SIG-M5 treated with dmso at 0.1 percent for 504 hours (cell line): ENCODE measurements around the gene SSH3.

Source experiments
- DNase-seq: peaks from one replicate; lab custom pipeline; 2025; ENCODE audit not compliant: unreplicated experiment; lab: John Stamatoyannopoulos, UW

SSH3 gene

DNA sequence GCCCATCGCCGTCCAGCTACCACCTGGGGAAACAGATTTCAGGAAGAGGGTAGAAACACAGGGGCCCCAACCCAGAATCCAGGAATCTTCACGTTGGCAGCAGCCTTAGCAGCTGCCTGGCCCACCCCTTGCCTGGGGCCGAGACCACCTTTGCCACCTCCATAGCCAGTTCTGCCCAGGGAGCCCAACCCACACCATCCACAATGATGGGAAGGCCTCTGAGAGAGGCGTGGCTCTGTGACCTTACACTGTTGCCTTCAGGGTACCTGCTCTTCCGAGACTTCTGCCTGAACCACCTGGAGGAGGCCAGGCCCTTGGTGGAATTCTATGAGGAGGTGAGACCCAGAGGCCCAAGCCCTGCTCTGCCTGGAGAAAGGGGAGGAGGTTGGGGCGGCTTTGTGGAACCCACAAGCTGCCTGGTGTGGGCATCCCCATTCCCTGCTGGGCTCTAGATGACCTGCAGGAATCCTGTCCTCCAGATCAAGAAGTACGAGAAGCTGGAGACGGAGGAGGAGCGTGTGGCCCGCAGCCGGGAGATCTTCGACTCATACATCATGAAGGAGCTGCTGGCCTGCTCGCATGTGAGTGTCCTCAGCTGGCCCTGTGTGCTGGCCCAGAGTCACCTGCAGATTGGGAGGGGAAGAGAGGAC lies 24.3 kb upstream of the SSH3 start:
- no peak for DNase-seq

- no peak for DNase-seq
Measured at GRCh38 chr11:67279589-67280340, 23.6 kb upstream of the SSH3 start.

GRCh38 chr11:67280341-67280787 lies 23.0 kb upstream of the SSH3 start:
- no peak for DNase-seq

GRCh38 chr11:67280788-67281551 lies 22.4 kb upstream of the SSH3 start:
- DNase-seq: no peak

DNA sequence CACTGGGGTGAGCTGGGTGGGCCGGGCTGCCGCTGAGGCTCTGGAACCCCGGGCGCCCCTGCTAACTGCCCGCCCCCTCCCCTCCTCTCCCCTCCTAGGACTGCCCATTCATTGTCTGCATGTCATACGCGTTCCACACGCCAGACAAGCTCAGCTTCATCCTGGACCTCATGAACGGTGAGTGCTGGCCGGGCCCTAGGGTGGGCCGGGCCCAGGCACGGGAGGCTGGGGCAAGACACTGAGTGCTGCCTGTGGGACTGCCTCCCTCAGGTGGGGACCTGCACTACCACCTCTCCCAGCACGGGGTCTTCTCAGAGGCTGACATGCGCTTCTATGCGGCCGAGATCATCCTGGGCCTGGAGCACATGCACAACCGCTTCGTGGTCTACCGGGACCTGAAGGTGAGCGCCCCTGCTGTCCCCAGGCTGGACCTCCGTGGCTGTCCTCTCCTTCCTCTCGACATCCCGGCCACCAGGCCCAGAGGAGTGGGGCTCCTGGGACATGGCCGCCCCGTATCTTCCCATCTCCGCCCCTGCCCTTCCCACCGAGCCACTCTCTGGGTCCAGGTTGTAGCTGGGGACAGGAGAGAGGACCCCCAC lies 21.7 kb upstream of the SSH3 start:
- DNase-seq: no peak

DNA sequence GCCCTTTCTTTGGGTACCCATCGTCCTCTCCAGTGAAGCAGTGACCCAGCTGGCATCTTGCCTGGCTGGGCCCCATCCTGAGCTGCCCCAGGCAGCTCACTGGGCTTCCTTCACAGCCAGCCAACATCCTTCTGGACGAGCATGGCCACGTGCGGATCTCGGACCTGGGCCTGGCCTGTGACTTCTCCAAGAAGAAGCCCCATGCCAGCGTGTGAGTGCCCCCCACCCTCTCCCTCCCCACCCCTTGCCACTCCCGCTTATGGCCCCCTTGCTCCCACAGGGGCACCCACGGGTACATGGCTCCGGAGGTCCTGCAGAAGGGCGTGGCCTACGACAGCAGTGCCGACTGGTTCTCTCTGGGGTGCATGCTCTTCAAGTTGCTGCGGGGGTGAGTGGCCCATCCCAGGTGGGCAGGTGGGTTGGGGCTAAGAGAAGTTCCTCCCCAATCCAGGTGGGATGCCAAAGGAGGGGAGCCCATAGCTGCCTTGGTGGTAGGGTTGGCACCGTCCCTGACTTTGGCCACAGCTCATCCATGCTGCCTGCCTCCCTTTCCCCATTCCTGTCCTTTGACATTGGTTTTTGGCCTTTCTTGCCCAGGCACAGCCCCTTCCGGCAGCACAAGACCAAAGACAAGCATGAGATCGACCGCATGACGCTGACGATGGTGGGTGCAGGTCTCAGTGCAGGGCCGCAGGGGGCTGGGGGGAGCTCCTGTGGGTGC lies 21.0 kb upstream of the SSH3 start:
- no peak for DNase-seq

DNA sequence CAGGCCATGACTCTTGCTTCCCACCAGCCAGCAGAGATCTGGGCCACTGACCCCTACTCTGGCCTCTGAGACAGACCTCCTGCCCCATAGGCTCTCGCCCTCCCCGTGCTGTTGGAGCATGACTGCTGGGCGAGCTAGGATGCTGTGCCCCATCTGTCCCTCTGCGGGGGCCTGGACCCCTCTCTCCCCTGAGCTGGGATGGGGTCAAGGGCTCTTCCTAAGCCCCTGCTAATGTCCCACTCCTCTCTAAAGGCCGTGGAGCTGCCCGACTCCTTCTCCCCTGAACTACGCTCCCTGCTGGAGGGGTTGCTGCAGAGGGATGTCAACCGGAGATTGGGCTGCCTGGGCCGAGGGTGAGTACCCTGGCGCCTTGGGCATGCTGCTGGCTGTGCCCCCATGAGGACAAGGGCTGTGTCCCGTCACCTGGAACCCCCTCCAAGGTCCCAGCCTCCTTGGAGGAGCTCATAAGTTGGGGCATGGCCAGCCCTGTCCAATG lies 20.4 kb upstream of the SSH3 start:
- DNase-seq: no peak

DNA sequence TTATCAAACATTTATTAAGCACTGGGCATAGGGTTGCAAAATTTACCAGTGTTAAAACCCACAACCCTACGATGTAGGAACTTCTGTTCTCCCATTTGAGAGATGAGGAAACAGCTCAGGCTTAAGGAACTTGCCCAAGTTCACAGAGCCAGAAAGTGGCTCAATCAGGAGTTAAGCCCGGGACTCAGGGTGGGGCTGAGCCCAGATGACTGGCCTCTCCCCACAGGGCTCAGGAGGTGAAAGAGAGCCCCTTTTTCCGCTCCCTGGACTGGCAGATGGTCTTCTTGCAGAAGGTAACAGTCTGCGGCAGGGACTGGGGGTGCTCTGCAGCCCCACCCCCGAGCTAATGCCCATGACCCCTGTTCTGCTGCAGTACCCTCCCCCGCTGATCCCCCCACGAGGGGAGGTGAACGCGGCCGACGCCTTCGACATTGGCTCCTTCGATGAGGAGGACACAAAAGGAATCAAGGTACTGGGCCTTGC lies 19.8 kb upstream of the SSH3 start:
- DNase-seq: peak; percentile 90

- DNase-seq: no peak
Measured at GRCh38 chr11:67284811-67285540, 18.4 kb upstream of the SSH3 start.

DNA sequence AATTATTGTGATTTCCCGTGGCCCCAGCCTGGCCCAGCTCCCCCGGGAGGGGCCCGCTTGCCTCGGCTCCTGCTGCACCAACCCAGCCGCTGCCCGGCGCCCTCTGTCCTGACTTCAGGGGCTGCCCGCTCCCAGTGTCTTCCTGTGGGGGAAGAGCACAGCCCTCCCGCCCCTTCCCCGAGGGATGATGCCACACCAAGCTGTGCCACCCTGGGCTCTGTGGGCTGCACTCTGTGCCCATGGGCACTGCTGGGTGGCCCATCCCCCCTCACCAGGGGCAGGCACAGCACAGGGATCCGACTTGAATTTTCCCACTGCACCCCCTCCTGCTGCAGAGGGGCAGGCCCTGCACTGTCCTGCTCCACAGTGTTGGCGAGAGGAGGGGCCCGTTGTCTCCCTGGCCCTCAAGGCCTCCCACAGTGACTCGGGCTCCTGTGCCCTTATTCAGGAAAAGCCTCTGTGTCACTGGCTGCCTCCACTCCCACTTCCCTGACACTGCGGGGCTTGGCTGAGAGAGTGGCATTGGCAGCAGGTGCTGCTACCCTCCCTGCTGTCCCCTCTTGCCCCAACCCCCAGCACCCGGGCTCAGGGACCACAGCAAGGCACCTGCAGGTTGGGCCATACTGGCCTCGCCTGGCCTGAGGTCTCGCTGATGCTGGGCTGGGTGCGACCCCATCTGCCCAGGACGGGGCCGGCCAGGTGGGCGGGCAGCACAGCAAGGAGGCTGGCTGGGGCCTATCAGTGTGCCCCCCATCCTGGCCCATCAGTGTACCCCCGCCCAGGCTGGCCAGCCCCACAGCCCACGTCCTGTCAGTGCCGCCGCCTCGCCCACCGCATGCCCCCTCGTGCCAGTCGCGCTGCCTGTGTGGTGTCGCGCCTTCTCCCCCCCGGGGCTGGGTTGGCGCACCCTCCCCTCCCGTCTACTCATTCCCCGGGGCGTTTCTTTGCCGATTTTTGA lies 17.5 kb upstream of the SSH3 start:
- peak; percentile 27 for DNase-seq

DNA sequence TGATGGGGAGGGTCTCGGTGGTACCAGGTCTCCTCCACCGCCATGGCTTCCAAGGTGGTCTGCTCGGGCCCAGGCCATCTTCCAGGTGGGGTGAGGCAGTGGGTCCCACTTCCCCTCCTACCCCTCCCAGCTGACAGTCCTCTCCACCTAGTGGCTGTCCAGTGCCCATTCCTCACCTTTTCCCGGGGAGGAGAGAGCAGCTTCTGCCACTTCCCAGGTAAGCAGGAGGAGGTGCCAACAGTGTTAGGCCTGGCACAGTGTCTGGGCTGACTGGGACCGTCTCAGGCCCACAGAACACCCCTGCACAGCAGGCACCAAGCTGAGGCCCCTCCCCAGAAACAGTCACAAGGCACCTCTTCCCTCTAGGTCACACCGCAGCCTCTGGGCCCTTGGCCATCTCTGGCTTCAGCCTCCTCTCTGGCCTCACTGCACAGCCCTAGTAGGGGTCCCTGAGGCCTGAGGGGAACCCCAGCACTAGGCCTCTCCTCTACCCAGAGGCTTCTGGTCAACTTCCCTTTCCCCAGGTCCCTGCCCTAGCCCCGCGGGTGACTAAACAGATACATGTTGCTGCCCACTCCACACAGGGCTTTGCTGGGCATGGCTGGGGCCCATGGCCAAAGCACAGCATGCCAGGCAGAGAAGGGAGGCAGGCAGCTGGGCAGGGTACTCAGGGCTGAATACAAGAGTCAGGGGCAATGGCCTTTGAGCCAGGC lies 16.6 kb upstream of the SSH3 start:
- peak; percentile 49 for DNase-seq

GRCh38 chr11:67287355-67288197 lies 15.8 kb upstream of the SSH3 start:
- DNase-seq: peak; percentile 57

- no peak for DNase-seq
Measured at GRCh38 chr11:67288198-67288451, 15.2 kb upstream of the SSH3 start.

DNA sequence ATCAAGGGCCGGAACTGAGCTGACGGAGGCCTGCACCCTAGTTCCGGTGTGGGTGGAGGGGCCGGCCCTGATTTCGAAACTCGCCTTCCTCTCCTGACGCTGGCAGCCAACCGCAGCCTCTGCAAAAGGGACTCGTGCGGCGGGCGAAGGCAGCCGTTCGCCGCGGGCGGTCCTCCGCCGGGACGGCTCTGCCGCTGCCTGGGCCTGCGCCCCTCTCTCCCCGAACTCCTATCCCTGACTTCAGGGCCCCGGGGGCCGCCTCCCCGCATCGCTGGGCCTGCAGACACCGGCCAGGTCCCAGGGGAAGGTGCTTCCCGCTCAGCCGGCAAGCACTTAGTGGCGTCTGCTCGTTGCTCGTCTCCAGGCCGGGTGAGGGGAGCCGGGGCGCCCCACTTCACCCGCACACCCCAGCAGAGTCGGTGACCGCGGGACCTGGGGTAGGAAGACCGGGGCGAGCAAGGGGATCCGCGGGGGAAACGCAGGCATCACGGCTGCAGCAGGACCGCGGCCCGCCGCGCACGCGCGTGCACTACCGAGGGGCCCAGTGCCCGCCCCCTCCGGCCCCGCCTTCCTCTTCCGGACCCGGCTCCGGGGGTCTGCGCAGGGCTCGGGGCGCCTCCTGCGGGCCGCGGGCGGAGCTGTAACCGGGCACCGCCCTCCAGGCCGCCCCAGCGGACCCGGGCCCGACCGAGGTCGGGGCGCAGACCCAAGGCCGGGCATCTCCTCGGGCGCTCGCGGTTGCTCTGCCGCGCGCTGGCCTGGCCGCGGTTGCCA lies 14.7 kb upstream of the SSH3 start:
- DNase-seq: peak; percentile 96

DNA sequence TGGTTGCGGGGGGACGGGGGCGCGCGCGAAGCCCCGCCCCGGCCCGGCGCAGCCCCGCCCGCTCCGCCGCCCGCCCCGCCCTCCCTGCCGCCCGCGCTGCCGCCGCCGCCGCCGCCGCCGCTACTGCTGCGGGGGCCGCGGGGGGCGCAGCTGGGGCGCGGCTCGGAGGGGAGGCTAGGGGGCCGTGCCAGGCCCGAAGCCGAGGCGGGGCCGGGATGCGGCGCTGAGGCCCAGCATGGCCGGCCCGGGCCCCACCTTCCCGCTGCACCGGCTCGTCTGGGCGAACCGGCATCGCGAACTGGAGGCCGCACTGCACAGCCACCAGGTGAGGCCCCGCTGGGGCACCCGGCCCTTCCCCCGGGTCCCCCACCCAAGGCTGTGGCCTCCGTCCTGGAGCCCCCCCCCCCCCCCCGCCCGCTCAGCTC lies 14.1 kb upstream of the SSH3 start, which contains the start of gene ANKRD13D:
Gene ANKRD13D (plus strand): TSS at position 78 of the 425 bp plus-strand sequence. CDS start 158 bp downstream, at position 236.
- peak; percentile 83 for DNase-seq

DNA sequence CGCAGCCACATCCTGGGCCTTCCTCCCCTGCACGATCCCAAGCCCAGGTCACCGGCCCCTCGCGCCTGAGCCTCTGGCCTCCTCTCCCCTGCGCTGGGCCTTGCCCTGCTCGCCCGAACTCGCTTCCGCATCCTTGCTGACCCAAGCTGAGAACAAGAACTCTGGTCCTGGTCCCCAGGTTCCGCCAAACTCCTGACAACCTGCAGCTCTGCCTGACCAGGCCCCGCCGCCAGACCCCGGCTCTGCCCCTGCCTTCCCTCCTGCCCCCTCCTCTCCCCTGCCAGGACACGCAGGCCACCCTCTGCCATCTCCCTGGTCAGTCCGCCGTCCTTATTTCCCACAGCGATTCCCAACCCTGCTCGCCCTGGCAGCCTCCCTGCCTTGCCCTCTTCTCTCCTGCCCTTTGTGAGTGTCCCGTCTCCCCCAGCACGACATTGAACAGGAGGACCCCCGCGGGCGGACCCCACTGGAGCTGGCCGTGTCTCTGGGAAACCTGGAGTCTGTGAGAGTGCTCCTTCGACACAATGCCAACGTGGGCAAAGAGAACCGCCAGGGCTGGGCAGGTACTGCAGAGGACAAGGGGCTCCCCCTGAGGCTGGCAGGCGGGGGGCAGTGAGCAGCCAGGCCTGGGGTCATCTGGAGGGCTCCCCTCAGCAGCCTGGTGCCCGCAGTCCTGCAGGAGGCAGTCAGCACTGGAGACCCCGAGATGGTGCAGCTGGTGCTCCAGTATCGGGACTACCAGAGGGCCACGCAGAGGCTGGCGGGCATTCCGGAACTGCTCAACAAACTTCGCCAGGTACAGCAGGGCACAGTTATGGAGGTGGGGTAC lies 13.5 kb upstream of the SSH3 start:
- DNase-seq: no peak
